Pulmonary artery endothelial cell (primary cell): ENCODE measurements around the gene VSX1. TPM values are rescaled to one million over a fixed set of nuclear protein-coding genes. Genes with fewer than 3 reads are reported as not detected.
A peak's percentile ranks its signal among the peaks of the same experiment; 100 is the strongest.

Experiments
- DNase-seq: peaks from one replicate; pipeline ENCODE4 v3.0.0-alpha.2; 2011; ENCODE audit warnings: low read depth, low spot score
- total RNA-seq: library from RNA; depleted of rRNA; stranded (reverse); fragments of >200 nt; gene quantifications from 2 replicates; pipeline ENCODE4 v1.2.3, GENCODE V29; 2014

Gene VSX1
- total RNA-seq, 1 donor from 2014 or later: not detected

- DNase-seq: no peak
Observed at GRCh38 chr20:25066386-25066785, 15.6 kb downstream of the VSX1 start.

- peak; percentile 13 for DNase-seq
Observed at GRCh38 chr20:25065625-25066338, 16.2 kb downstream of the VSX1 start.

GRCh38 chr20:25065072-25065624, 16.8 kb downstream of the VSX1 start:
- DNase-seq: no peak

GRCh38 chr20:25064561-25065071, 17.3 kb downstream of the VSX1 start:
- no peak for DNase-seq

GRCh38 chr20:25063981-25064380, 18.0 kb downstream of the VSX1 start:
- DNase-seq: no peak

- no peak for DNase-seq
Observed at GRCh38 chr20:25063546-25063945, 18.4 kb downstream of the VSX1 start.

GRCh38 chr20:25062841-25063240, 19.1 kb downstream of the VSX1 start:
- DNase-seq: no peak

GRCh38 chr20:25061821-25062530, 20.0 kb downstream of the VSX1 start:
- DNase-seq: no peak

- no peak for DNase-seq
Observed at GRCh38 chr20:25061103-25061799, 20.7 kb downstream of the VSX1 start.

GRCh38 chr20:25059866-25060465, 22.0 kb downstream of the VSX1 start:
- DNase-seq: no peak

GRCh38 chr20:25058847-25059810, 22.8 kb downstream of the VSX1 start:
- no peak for DNase-seq

- DNase-seq: no peak
Observed at GRCh38 chr20:25058051-25058846, 23.7 kb downstream of the VSX1 start, which contains the start of gene ACSS1. ACSS1 (minus strand) TSS chr20:25058139; CDS start chr20:25058102, 37 bp downstream.

GRCh38 chr20:25057234-25058050, 24.5 kb downstream of the VSX1 start:
- no peak for DNase-seq

- DNase-seq: no peak
Observed at GRCh38 chr20:25056690-25057233, 25.2 kb downstream of the VSX1 start.

GRCh38 chr20:25055711-25056495, 26.0 kb downstream of the VSX1 start:
- no peak for DNase-seq

GRCh38 chr20:25054995-25055629, 26.8 kb downstream of the VSX1 start:
- DNase-seq: no peak
